ENCODE results near the gene CAMK1D.

GRCh38 chr10:12608761-12609160 is 259.4 kb downstream of the CAMK1D start:
- TF ChIP-seq POLR2A (IDR thresholded peaks at IDR 0.05), result no peak
- no peak for TF ChIP-seq CTCF (IDR thresholded peaks at IDR 0.05)
